ENCODE data around the gene KIF1A.

DNA sequence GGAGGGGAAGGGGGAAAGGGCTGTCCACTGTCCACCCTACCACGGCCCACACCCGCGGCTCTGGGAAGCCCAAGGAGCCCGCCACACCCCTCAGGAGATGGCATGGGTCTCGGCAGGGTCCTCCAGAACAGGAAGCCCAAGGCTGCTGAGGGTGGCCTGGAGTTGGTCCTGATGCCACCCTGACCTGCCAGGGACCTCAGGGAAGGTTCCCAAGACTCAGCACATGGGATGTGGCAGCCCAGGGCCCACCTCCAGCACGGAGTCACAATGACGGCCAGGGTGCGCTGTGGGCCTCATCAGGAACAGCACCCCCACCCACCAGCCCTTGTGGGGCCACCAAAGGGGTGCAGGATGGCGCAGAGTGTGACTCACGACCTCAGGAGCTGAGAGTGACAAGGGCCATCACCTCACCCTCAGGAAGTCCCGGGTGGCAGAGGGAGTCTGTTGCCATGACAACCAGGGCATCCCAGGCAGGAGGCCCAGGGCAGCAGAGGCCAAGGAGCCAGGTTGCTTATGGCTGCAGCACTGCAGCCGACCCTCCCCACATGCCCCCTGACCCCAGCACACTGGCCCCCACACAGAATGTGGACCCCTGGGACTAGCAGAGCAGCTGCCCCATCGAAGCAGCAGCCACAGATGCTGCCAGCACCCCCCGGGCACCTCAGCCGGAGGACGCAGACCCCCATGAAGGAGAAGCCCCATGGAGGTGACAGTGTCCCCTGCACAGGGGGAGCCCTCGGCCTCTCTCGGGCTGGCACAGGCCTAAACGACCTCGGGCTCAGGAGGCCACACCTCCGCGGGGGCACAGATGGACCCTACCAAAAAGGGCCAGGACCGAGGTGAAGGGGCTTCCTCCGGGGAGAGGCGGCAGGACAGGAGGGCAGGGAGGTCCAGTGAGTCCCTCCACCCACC, 34.3 kb downstream of the KIF1A start:
- TF ChIP-seq, protein P1, sequence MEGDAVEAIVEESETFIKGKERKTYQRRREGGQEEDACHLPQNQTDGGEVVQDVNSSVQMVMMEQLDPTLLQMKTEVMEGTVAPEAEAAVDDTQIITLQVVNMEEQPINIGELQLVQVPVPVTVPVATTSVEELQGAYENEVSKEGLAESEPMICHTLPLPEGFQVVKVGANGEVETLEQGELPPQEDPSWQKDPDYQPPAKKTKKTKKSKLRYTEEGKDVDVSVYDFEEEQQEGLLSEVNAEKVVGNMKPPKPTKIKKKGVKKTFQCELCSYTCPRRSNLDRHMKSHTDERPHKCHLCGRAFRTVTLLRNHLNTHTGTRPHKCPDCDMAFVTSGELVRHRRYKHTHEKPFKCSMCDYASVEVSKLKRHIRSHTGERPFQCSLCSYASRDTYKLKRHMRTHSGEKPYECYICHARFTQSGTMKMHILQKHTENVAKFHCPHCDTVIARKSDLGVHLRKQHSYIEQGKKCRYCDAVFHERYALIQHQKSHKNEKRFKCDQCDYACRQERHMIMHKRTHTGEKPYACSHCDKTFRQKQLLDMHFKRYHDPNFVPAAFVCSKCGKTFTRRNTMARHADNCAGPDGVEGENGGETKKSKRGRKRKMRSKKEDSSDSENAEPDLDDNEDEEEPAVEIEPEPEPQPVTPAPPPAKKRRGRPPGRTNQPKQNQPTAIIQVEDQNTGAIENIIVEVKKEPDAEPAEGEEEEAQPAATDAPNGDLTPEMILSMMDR (optimal IDR thresholded peaks at IDR 0.05 in 1 of 3, IDR thresholded peaks at IDR 0.05 in 1 of 3, conservative IDR thresholded peaks at IDR 0.05 in 1 of 3; ENCODE audit: extremely low read depth in 1 of 3, insufficient read depth in 2 of 3, low read length in 3 of 3) = no peak
- TF ChIP-seq EZH2 (IDR thresholded peaks at IDR 0.05; ENCODE audit: low read length) = no peak
